Activated CD8-positive, alpha-beta T cell treated with anti-CD3 and anti-CD28 coated beads for 36 hours (primary cell): ENCODE measurements around the gene SPAG4. TPM values are rescaled to one million over a fixed set of nuclear protein-coding genes. Genes with fewer than 3 reads are reported as not detected.

Source experiments
- ATAC-seq: fragments of 200-7000 bp; cut with Tn5 transposase; one replicate; pipeline ENCODE4 v1.10.0; 2021; ENCODE audit warnings: mild to moderate bottlenecking, moderate library complexity
- CTCF ChIA-PET: fragments of 350-600 bp; sonication (Branson Sonifier 250); formaldehyde crosslinking; loops from one replicate; lab custom pipeline; 2021; ENCODE audit warnings: antibody characterized with exemption; lab: Charles Lee
- POLR2A ChIA-PET: fragments of 350-600 bp; sonication (Branson Sonifier 250); formaldehyde crosslinking; loops from one replicate; lab custom pipeline; 2021; ENCODE audit warnings: antibody characterized with exemption; lab: Charles Lee
- DNase-seq: peaks from one replicate; pipeline ENCODE4 v3.0.0-alpha.2; 2020
- H3K27ac Mint-ChIP-seq: one replicate; pipeline ENCODE4 v1.8.0; 2021; ENCODE audit warnings: mild to moderate bottlenecking, mixed read lengths
- H3K27me3 Mint-ChIP-seq: one replicate; pipeline ENCODE4 v1.8.0; 2021; ENCODE audit warnings: mixed read lengths
- H3K36me3 Mint-ChIP-seq: one replicate; pipeline ENCODE4 v1.8.0; 2021; ENCODE audit warnings: low read depth, mixed read lengths
- H3K4me1 Mint-ChIP-seq: one replicate; pipeline ENCODE4 v1.8.0; 2021; ENCODE audit warnings: low read depth, mixed read lengths
- H3K4me3 Mint-ChIP-seq: one replicate; pipeline ENCODE4 v1.8.0; 2021; ENCODE audit warnings: mild to moderate bottlenecking, moderate library complexity, mixed read lengths
- H3K9me3 Mint-ChIP-seq: one replicate; pipeline ENCODE4 v1.8.0; 2021; ENCODE audit warnings: mixed read lengths
- intact Hi-C: fragments of 100-400 bp; cut with micrococcal nuclease; formaldehyde crosslinking; loops from one replicate; pipeline ENCODE4 v1.10.0; 2022
- total RNA-seq, 2 experiments: library from RNA; stranded (reverse); gene quantifications; one replicate each; pipeline ENCODE4 v1.2.3, GENCODE V29; 2021
- TF ChIP-seq, protein P1 (sequence below): fragments of 200-600 bp; IDR thresholded peaks from one replicate; pipeline ENCODE4 v1.8.0; 2022; ENCODE audit warnings: antibody characterized with exemption, mild to moderate bottlenecking

Gene SPAG4
- total RNA-seq, 2 experiments from 2014 or later: 11.5 to 11.8 TPM

- Mint-ChIP-seq H3K9me3 (no peaks in the 10 kb centered on the region), H3K27me3 (peaks cover 28% of the 10 kb centered on the region)
These were observed 14.3 kb upstream of the SPAG4 start for GRCh38 chr20:35600993-35601973.

GRCh38 chr20:35601990-35602389 lies 13.6 kb upstream of the SPAG4 start:
- DNase-seq: no peak
- H3K27ac Mint-ChIP-seq: no peak overlapping the region
- TF ChIP-seq, protein P1, sequence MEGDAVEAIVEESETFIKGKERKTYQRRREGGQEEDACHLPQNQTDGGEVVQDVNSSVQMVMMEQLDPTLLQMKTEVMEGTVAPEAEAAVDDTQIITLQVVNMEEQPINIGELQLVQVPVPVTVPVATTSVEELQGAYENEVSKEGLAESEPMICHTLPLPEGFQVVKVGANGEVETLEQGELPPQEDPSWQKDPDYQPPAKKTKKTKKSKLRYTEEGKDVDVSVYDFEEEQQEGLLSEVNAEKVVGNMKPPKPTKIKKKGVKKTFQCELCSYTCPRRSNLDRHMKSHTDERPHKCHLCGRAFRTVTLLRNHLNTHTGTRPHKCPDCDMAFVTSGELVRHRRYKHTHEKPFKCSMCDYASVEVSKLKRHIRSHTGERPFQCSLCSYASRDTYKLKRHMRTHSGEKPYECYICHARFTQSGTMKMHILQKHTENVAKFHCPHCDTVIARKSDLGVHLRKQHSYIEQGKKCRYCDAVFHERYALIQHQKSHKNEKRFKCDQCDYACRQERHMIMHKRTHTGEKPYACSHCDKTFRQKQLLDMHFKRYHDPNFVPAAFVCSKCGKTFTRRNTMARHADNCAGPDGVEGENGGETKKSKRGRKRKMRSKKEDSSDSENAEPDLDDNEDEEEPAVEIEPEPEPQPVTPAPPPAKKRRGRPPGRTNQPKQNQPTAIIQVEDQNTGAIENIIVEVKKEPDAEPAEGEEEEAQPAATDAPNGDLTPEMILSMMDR: no peak
- no peak for ATAC-seq
- POLR2A ChIA-PET: interaction anchor here (0.6 to 0.7 kb wide), 2 partner anchors 18 to 60 kb away, joined by 3 to 5 read pairs; partner anchors contain the start of gene ERGIC3
- CTCF ChIA-PET: interaction anchor here (1.0 to 2.0 kb wide), 5 partner anchors 14 to 391 kb away, joined by 3 to 9 read pairs (median 7); partner anchors contain the start of genes SCAND1 and SPAG4
- H3K27me3 Mint-ChIP-seq: peaks cover 28% of the 10 kb centered on the region
- no peaks in the 10 kb centered on the region for H3K9me3 Mint-ChIP-seq
- peaks cover 4% of the 10 kb centered on the region for H3K4me1 Mint-ChIP-seq
- intact Hi-C loops: no loop called here
- H3K36me3 Mint-ChIP-seq: no peaks in the 10 kb centered on the region
- peak overlapping the region; percentile 9 for H3K4me3 Mint-ChIP-seq

More at GRCh38 chr20:35600993-35601973, 14.3 kb upstream of the SPAG4 start:
- intact Hi-C loops: no loop called here
- ChIA-PET CTCF (interaction anchor here (0.6 to 2.0 kb wide), 10 partner anchors 11 to 392 kb away, joined by 3 to 9 read pairs (median 4); partner anchors contain the start of genes SCAND1 and SPAG4), POLR2A (interaction anchor here (0.7 to 1.7 kb wide), 2 partner anchors 15 to 19 kb away, joined by 3 to 4 read pairs; partner anchors contain the start of gene SPAG4)
- Mint-ChIP-seq H3K4me3 (peak overlapping the region; percentile 69), H3K27ac (peak overlapping the region; percentile 55), H3K36me3 (no peaks in the 10 kb centered on the region), H3K4me1 (peaks cover 4% of the 10 kb centered on the region)
- peak; percentile 84 for DNase-seq
- TF ChIP-seq, protein P1: peak; percentile 52
- ATAC-seq: peak; percentile 91

DNA sequence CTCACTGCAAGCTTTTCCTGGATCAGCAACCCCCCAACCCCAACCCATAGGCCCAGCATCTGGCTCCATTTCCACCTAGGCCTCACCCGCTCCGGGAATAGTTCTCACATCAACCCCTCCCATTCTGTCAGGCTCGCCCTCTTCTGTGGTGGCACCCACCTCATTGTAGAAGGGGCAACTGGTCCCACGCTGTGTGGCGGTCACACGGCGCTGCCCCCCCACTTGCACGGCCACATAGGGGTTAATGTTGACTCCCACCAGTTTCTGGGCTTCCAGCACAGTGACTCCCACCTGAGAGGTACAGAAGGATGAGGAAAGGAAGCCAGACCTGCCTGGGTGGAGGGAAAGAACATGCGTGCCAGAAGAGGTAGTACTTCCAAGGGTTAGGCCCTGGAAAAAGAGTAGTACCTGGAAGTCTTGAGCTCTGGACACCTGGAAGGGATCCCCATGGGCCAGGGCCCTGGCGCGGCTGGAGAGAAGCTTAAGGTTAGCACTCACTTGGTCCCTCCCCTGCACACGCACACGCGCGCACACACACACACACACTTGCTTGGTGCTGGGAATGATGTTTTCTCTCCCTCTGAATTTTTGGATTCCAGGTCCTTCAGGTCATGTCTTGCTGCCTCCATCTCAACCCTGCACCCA lies 12.7 kb upstream of the SPAG4 start:
- intact Hi-C loops: no loop called here
- no peak for DNase-seq
- Mint-ChIP-seq H3K4me1 (peaks cover 4% of the 10 kb centered on the region), H3K9me3 (no peaks in the 10 kb centered on the region), H3K27me3 (peaks cover 25% of the 10 kb centered on the region), H3K4me3 (no peak overlapping the region), H3K36me3 (no peaks in the 10 kb centered on the region), H3K27ac (no peak overlapping the region)
- TF ChIP-seq, protein P1: no peak
- no peak for ATAC-seq
- POLR2A ChIA-PET: interaction anchor here (0.9 to 1.1 kb wide), 3 partner anchors 14 to 94 kb away, joined by 3 to 8 read pairs (median 3); partner anchors contain the start of genes ERGIC3 and SPAG4
- CTCF ChIA-PET: interaction anchor here (0.8 to 2.7 kb wide), 3 partner anchors 16 to 61 kb away, joined by 3 to 13 read pairs (median 3); no protein-coding TSS in a partner anchor

GRCh38 chr20:35603695-35604448 lies 11.8 kb upstream of the SPAG4 start:
- no peaks in the 10 kb centered on the region for H3K36me3 Mint-ChIP-seq
- ATAC-seq (no peak), DNase-seq (no peak)
- TF ChIP-seq, protein P1: no peak
- H3K27me3 Mint-ChIP-seq: peaks cover 23% of the 10 kb centered on the region
- intact Hi-C loops: no loop called here
- POLR2A ChIA-PET: interaction anchor here (0.8 to 2.0 kb wide), 8 partner anchors 10 to 350 kb away, joined by 3 to 8 read pairs (median 3); partner anchors contain the start of genes ERGIC3, RBM39, SCAND1 and SPAG4
- CTCF ChIA-PET: interaction anchor here (0.8 to 2.7 kb wide), 5 partner anchors 13 to 60 kb away, joined by 3 to 13 read pairs (median 3); no protein-coding TSS in a partner anchor
- no peaks in the 10 kb centered on the region for H3K9me3 Mint-ChIP-seq
- no peak overlapping the region for H3K4me3 Mint-ChIP-seq
- H3K4me1 Mint-ChIP-seq: peaks cover 4% of the 10 kb centered on the region
- no peak overlapping the region for H3K27ac Mint-ChIP-seq
